OCI-LY3 (cell line): Measurements from ENCODE around the gene TACC3.

Source experiments
- H2AFZ ChIP-seq: fragments of 200-600, 300-600 bp; shearing (Covaris generic); 2 replicates; pipeline ENCODE4 v1.6.0; 2014; ENCODE audit warnings: antibody characterized with exemption, low read depth, low read length
- H3K27ac ChIP-seq: fragments of 200-600, 300-600 bp; sonication (generic); 2 replicates; pipeline ENCODE4 v1.5.1; 2014; ENCODE audit warnings: mild to moderate bottlenecking, low read length, moderate library complexity, mixed read lengths
- H3K27me3 ChIP-seq: fragments of 200-600, 300-600 bp; sonication (generic); 2 replicates; pipeline ENCODE4 v1.6.1; 2014; ENCODE audit warnings: low read depth, low read length, mixed read lengths
- H3K36me3 ChIP-seq: fragments of 200-600, 300-600 bp; sonication (generic); replicated peaks from 2 replicates; pipeline ENCODE3; 2014; ENCODE audit warnings: low read depth, low read length, mixed read lengths
- H3K4me1 ChIP-seq: fragments of 300-600, 200-600 bp; sonication (generic); 2 replicates; pipeline ENCODE4 v1.6.1; 2014; ENCODE audit warnings: low read length, mixed read lengths
- H3K4me2 ChIP-seq: fragments of 200-600, 300-600 bp; sonication (generic); 2 replicates; pipeline ENCODE4 v1.6.1; 2014; ENCODE audit warnings: low read length, mixed read lengths
- H3K4me3 ChIP-seq: fragments of 300-600, 200-600 bp; sonication (generic); 2 replicates; pipeline ENCODE4 v1.5.1; 2014; ENCODE audit warnings: antibody characterized with exemption, mild to moderate bottlenecking, low read length, moderate library complexity
- H3K79me2 ChIP-seq: fragments of 300-600, 200-600 bp; shearing (Covaris generic); 2 replicates; pipeline ENCODE4 v1.6.1; 2014; ENCODE audit warnings: mild to moderate bottlenecking, low read length, mixed read lengths
- H3K9ac ChIP-seq: fragments of 300-600, 200-600 bp; shearing (Covaris generic); 2 replicates; pipeline ENCODE4 v1.6.0; 2014; ENCODE audit warnings: mild to moderate bottlenecking, low read length, moderate library complexity
- H3K9me3 ChIP-seq: fragments of 200-600, 300-600 bp; shearing (Covaris generic); 2 replicates; pipeline ENCODE4 v1.6.1; 2014; ENCODE audit warnings: low read length, mixed read lengths; ENCODE audit not compliant: insufficient read depth
- H4K20me1 ChIP-seq: fragments of 200-600, 300-600 bp; sonication (generic); 2 replicates; pipeline ENCODE4 v1.6.1; 2016; ENCODE audit warnings: low read length, mixed read lengths; ENCODE audit not compliant: insufficient read depth
- CTCF ChIP-seq: fragments of 200-600, 300-600 bp; sonication (generic); IDR thresholded peaks from 2 replicates; pipeline ENCODE4 v1.5.1; 2014; ENCODE audit warnings: antibody characterized with exemption, low read length, low read depth
- EZH2phosphoT487 ChIP-seq: fragments of 200-600 bp; shearing (Covaris generic); IDR thresholded peaks from 2 replicates; pipeline ENCODE4 v1.6.1; 2018; ENCODE audit warnings: antibody characterized with exemption, mixed run types, low read depth

The TACC3 gene

GRCh38 chr4:1717129-1718094 is 3.9 kb upstream of the TACC3 start:
- Histone ChIP-seq H3K9ac (no peak overlapping the region), H3K4me2 (no peak overlapping the region), H3K4me1 (peaks cover 33% of the 10 kb centered on the region), H2AFZ (no peak overlapping the region), H4K20me1 (peaks cover 8% of the 10 kb centered on the region; the same call in 1 of the 2 replicates), H3K27ac (no peak overlapping the region), H3K27me3 (no peaks in the 10 kb centered on the region), H3K79me2 (peaks cover 95% of the 10 kb centered on the region), H3K36me3 (peaks cover 22% of the 10 kb centered on the region), H3K4me3 (no peak overlapping the region), H3K9me3 (no peaks in the 10 kb centered on the region)
- TF ChIP-seq EZH2phosphoT487 (no peak), CTCF (no peak)

DNA sequence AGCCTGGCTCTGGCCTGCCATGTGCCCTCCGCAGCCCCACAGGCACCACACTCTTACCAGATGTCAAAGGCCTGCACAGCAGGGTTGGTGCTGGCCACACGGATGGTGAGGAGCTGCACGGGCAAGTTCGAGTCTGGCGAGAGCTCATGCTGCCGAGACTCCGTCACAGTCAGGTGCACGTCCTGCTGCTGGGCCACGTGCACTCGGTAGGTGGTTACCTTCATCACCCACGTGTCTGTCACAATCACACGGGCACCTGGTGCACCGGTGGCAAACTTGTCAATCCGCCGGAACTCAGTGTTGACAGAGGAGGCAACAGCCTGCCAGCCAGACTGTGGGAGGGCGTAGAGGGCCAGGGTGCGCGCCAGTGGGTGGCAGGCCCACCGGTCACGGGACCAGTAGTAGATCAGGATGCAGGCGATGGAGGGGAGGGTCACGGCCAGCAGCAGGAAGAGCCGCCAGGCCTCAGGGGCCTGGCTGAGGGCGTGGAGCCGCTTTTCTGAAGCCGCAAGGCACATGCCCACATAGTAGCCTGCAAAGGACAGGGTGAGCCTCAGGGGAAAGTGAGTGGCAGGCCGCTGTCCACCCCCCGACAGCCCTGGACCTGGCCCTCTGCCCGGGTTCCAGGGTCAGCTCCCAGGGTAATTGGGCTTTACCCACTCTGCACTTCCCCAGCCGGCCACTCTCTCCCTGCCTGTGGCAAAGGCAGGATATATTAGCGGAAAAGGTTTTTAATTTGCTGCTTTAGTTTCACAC is 3.0 kb upstream of the TACC3 start:
- no peaks in the 10 kb centered on the region for H3K9me3 ChIP-seq
- H3K27me3 ChIP-seq, result no peaks in the 10 kb centered on the region
- H3K36me3 ChIP-seq, result peaks cover 19% of the 10 kb centered on the region
- no peak overlapping the region for H3K4me2 ChIP-seq
- no peak overlapping the region; the same call in 1 of the 2 replicates for H3K4me3 ChIP-seq
- H3K79me2 ChIP-seq, result peaks cover 97% of the 10 kb centered on the region
- peaks cover 12% of the 10 kb centered on the region; the same call in 1 of the 2 replicates for H4K20me1 ChIP-seq
- H3K4me1 ChIP-seq, result peaks cover 42% of the 10 kb centered on the region
- no peak overlapping the region for H3K27ac ChIP-seq
- no peak overlapping the region for H2AFZ ChIP-seq
- H3K9ac ChIP-seq, result no peak overlapping the region
- no peak for TF ChIP-seq EZH2phosphoT487
- TF ChIP-seq CTCF, result no peak

DNA sequence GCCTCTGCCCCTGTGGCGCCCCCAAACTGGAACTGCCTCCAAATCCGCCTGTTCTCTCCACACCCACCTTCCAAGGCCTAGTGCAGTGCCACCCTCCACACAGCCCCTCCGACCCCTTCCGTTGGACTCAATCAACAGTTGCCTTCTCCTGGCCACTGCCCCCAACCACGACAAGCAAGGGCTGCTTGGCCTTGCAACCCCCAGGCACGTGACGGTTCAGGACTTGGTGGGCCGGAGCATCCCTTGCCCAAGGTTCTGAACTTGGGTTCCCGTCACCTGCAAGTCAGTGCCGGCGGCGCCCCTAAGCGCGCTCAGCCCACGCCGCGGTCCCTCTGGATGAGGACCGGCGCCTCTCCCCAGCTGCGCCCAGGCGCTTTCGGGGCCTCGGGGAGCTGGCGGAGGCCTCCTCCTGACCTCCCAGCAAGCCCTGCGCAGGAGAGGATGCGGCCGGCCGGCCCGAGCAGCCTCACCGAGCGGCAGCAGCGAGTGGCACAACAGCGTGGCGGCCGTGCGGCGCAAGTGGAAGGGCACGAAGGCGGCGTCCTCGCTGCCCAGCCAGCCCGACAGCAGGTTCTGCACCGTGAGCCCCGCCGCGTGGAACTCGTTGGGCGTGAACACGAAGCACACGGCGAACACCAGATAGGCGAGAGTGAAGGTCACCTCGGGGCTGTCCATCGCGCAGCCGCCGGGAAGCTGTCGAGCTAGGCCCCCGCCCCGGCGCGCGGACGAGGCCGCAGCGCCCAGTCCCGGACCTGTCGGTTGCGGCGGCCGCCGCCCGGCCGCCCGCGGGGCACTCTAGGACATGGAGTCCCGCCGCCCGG is 948 bp upstream of the TACC3 start:
- Histone ChIP-seq H4K20me1 (0 out of 2 replicates have a peak, but pooled peaks cover 6% of the 10 kb centered on the region), H3K4me2 (peak overlapping the region; percentile 98), H2AFZ (no peak overlapping the region; the same call in 1 of the 2 replicates), H3K9me3 (no peaks in the 10 kb centered on the region), H3K4me3 (peak overlapping the region; percentile 98), H3K79me2 (peaks cover 84% of the 10 kb centered on the region), H3K27me3 (no peaks in the 10 kb centered on the region), H3K36me3 (peaks cover 25% of the 10 kb centered on the region), H3K4me1 (peaks cover 28% of the 10 kb centered on the region), H3K27ac (peak overlapping the region; percentile 69), H3K9ac (peak overlapping the region; percentile 98)
- TF ChIP-seq EZH2phosphoT487 (no peak), CTCF (no peak)
